Esophagus muscularis mucosa (tissue), 4 donors: Measurements from ENCODE around the gene GPR84.

Experiments
- EP300 ChIP-seq: sonication (generic); formaldehyde crosslinking; IDR thresholded peaks from one replicate; pipeline ENCODE4 v1.6.1; 2017; ENCODE audit warnings: antibody characterized with exemption
- POLR2AphosphoS5 ChIP-seq, 2 donors: sonication (generic); formaldehyde crosslinking; IDR thresholded peaks; one replicate each; pipeline ENCODE4 v1.6.1; 2017; ENCODE audit warnings: antibody characterized with exemption in 2 of 2
- TF ChIP-seq, protein P1 (sequence below), 3 experiments: fragments of 200-600 bp in 2 of 3; fragments of 450-650 bp in 1 of 3; sonication (generic) in 2 of 3; IDR thresholded peaks; one replicate each; pipeline ENCODE4 v1.5.1; 2017 to 2019; ENCODE audit warnings: antibody characterized with exemption in 3 of 3, mild to moderate bottlenecking in 2 of 3, moderate library complexity in 1 of 3

DNA sequence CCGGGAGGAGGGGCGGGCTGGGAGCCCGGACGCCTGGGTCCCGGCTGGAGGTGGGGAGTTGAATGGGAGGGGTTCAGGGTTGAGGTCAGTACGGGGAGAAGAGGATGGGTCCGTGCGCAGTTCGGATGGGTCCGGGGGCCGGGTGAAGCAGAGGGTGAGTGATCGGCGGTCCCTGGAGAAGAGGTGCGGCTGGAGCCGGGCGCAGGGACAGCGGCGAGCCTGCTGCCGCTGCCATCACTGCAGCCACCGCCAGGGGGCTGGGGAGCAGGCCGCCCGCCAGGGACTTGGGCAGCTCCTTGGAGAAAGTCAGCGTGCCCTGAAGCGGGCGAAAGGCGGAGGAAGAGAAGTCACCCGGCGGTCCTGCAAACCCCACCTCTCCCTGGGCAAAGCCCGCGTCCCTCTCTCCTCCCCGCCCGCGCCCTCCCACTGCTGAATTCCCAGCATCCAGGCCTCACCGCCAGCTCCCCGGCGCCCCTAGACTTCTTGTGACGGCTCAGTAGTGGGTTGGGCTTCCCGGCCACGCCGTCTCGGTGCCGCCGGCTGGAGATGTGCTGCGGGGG, 6.0 kb upstream of the GPR84 start:
- TF ChIP-seq, protein P1, sequence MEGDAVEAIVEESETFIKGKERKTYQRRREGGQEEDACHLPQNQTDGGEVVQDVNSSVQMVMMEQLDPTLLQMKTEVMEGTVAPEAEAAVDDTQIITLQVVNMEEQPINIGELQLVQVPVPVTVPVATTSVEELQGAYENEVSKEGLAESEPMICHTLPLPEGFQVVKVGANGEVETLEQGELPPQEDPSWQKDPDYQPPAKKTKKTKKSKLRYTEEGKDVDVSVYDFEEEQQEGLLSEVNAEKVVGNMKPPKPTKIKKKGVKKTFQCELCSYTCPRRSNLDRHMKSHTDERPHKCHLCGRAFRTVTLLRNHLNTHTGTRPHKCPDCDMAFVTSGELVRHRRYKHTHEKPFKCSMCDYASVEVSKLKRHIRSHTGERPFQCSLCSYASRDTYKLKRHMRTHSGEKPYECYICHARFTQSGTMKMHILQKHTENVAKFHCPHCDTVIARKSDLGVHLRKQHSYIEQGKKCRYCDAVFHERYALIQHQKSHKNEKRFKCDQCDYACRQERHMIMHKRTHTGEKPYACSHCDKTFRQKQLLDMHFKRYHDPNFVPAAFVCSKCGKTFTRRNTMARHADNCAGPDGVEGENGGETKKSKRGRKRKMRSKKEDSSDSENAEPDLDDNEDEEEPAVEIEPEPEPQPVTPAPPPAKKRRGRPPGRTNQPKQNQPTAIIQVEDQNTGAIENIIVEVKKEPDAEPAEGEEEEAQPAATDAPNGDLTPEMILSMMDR (IDR thresholded peaks at IDR 0.05) = peak; percentile 93 to 97 (median 93)
- TF ChIP-seq POLR2AphosphoS5 (IDR thresholded peaks at IDR 0.05) = peak; percentile 59 to 65
- no peak for TF ChIP-seq EP300
